ENCODE measurements around the gene ERBB4. TPM values are rescaled to one million over a fixed set of nuclear protein-coding genes. Genes with fewer than 3 reads are reported as not detected.
A peak's percentile ranks its signal among the peaks of the same experiment; 100 is the strongest.

Gene ERBB4
- total RNA-seq, 1 experiment from 2014 or later, result not detected

DNA sequence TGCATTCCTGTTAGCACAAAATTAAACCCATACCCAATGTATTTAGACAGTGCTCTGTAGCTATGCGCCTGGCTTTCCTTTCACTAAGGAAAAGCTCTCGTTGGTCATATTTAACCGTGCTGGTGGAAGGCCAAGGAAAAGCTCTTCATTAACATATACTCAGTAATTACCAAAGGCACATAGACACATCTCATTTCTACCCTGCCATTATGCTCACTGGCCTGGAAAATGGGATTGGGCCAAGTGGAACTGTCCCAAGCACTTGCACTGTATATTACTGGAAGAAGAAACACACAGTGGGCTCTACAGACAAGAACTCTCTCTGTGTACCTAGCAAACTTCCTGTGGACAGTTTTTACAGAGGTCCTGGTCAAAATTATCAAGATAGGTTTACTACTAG lies 274.4 kb downstream of the ERBB4 start:
- H3K27me3 Mint-ChIP-seq (ENCODE audit: insufficient read depth, unreplicated experiment), result peaks cover 79% of the 10 kb centered on the region
- ChIA-PET POLR2A (no interaction called here), CTCF (no interaction called here)
- H3K27ac Mint-ChIP-seq (ENCODE audit: low read depth, unreplicated experiment), result no peak overlapping the region
- no peak for DNase-seq (ENCODE audit: unreplicated experiment)
- no peaks in the 10 kb centered on the region for H3K36me3 Mint-ChIP-seq (ENCODE audit: insufficient read depth, unreplicated experiment)
- no TSS peak for BruUV-seq (replicated peaks)
- intact Hi-C loops (cut with micrococcal nuclease), result no loop called here
- H3K4me3 Mint-ChIP-seq (ENCODE audit: unreplicated experiment), result no peak overlapping the region
- no peaks in the 10 kb centered on the region for H3K9me3 Mint-ChIP-seq (ENCODE audit: unreplicated experiment)
- H3K4me1 Mint-ChIP-seq (ENCODE audit: insufficient read depth, unreplicated experiment), result no peaks in the 10 kb centered on the region
- TF ChIP-seq, protein P1, sequence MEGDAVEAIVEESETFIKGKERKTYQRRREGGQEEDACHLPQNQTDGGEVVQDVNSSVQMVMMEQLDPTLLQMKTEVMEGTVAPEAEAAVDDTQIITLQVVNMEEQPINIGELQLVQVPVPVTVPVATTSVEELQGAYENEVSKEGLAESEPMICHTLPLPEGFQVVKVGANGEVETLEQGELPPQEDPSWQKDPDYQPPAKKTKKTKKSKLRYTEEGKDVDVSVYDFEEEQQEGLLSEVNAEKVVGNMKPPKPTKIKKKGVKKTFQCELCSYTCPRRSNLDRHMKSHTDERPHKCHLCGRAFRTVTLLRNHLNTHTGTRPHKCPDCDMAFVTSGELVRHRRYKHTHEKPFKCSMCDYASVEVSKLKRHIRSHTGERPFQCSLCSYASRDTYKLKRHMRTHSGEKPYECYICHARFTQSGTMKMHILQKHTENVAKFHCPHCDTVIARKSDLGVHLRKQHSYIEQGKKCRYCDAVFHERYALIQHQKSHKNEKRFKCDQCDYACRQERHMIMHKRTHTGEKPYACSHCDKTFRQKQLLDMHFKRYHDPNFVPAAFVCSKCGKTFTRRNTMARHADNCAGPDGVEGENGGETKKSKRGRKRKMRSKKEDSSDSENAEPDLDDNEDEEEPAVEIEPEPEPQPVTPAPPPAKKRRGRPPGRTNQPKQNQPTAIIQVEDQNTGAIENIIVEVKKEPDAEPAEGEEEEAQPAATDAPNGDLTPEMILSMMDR (IDR thresholded peaks at IDR 0.05; ENCODE audit: unreplicated experiment), result no peak

DNA sequence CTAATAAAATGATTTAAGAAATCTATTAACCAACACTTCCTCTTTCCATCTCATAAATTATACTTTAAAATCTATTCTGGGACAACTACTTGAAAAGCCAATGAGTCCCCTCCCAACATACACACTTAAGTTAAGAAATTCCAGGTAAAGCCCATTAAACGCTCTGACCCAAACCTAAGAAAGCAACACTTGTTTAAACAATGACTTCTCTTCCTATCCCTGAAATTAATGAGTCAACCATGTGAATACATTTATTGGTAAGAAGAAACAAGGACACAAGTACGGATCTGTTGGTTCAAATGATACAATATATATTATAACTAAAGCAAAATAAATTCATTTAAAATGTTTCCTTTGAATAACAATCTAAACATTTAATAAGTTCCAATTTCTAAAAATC lies 279.4 kb downstream of the ERBB4 start:
- CTCF ChIA-PET, result interaction anchor here (0.6 kb wide), 1 partner anchor 77 kb away, joined by 3 read pairs; no protein-coding TSS in a partner anchor
- no TSS peak for BruUV-seq (replicated peaks)
- H3K27me3 Mint-ChIP-seq (ENCODE audit: insufficient read depth, unreplicated experiment), result peaks cover 75% of the 10 kb centered on the region

DNA sequence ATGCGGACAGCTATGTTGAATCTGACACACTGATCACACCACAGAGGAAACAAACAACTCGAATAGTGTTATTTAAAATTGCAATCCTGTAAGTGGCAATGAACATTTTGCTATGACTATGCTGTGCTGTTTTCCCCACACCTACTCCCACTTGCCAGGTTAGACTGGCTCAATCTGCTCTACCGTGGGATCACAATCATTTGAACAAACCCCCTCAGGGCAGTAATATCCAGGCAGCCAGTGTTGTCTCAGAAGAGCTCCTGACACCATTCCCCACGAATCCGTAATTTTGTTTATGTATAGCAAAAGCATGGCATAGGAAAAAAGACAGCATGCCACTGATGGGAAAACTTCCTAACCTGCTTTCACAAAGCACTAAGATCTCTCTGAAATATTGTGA lies 284.3 kb downstream of the ERBB4 start:
- POLR2A ChIA-PET, result no interaction called here
- TF ChIP-seq, protein P1 (IDR thresholded peaks at IDR 0.05; ENCODE audit: unreplicated experiment), result no peak
- Mint-ChIP-seq H3K27me3 (ENCODE audit: insufficient read depth, unreplicated experiment) (peaks cover 81% of the 10 kb centered on the region), H3K4me3 (ENCODE audit: unreplicated experiment) (no peak overlapping the region), H3K4me1 (ENCODE audit: insufficient read depth, unreplicated experiment) (no peaks in the 10 kb centered on the region), H3K27ac (ENCODE audit: low read depth, unreplicated experiment) (no peak overlapping the region), H3K36me3 (ENCODE audit: insufficient read depth, unreplicated experiment) (no peaks in the 10 kb centered on the region), H3K9me3 (ENCODE audit: unreplicated experiment) (no peaks in the 10 kb centered on the region)
- CTCF ChIA-PET, result no interaction called here
- no TSS peak for BruUV-seq (replicated peaks)
- DNase-seq (ENCODE audit: unreplicated experiment), result no peak
- intact Hi-C loops (cut with micrococcal nuclease), result no loop called here

More for the DNA sequence above, 279.4 kb downstream of the ERBB4 start:
- intact Hi-C loops (cut with micrococcal nuclease), result no loop called here
- no peak for DNase-seq (ENCODE audit: unreplicated experiment)
- POLR2A ChIA-PET, result no interaction called here
- no peak overlapping the region for H3K27ac Mint-ChIP-seq (ENCODE audit: low read depth, unreplicated experiment)
- no peaks in the 10 kb centered on the region for H3K4me1 Mint-ChIP-seq (ENCODE audit: insufficient read depth, unreplicated experiment)
- TF ChIP-seq, protein P1 (IDR thresholded peaks at IDR 0.05; ENCODE audit: unreplicated experiment), result no peak
- no peaks in the 10 kb centered on the region for H3K9me3 Mint-ChIP-seq (ENCODE audit: unreplicated experiment)
- no peaks in the 10 kb centered on the region for H3K36me3 Mint-ChIP-seq (ENCODE audit: insufficient read depth, unreplicated experiment)
- H3K4me3 Mint-ChIP-seq (ENCODE audit: unreplicated experiment), result no peak overlapping the region

DNA sequence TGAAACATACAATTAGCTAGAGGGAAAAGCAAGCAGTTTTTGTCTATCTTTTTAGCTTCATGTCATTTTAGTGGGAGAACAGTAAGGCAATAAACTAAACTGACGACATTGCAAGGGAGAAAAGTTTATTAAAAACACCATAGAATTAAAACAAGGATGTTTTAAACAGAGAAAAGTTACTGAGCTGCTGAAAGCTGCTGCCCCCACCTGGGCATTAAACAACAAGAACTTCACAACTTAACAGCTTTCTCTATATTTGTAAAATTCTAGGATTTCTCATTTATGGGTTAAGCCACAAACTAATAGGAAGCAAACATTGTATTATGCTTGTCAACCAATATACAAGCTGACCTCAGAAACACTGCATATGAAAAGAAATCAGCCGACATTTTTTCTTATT lies 289.2 kb downstream of the ERBB4 start:
- TF ChIP-seq, protein P1 (IDR thresholded peaks at IDR 0.05; ENCODE audit: unreplicated experiment), result peak; percentile 31
- Mint-ChIP-seq H3K36me3 (ENCODE audit: insufficient read depth, unreplicated experiment) (no peaks in the 10 kb centered on the region), H3K4me1 (ENCODE audit: insufficient read depth, unreplicated experiment) (no peaks in the 10 kb centered on the region), H3K27ac (ENCODE audit: low read depth, unreplicated experiment) (no peak overlapping the region), H3K4me3 (ENCODE audit: unreplicated experiment) (no peak overlapping the region), H3K27me3 (ENCODE audit: insufficient read depth, unreplicated experiment) (peaks cover 74% of the 10 kb centered on the region), H3K9me3 (ENCODE audit: unreplicated experiment) (no peaks in the 10 kb centered on the region)
- POLR2A ChIA-PET, result no interaction called here
- BruUV-seq (replicated peaks), result no TSS peak
- no peak for DNase-seq (ENCODE audit: unreplicated experiment)
- intact Hi-C loops (cut with micrococcal nuclease), result loop anchor here (1.0 kb wide), 1 partner anchor 101 kb away; no protein-coding TSS in a partner anchor
- CTCF ChIA-PET, result interaction anchor here (0.5 to 1.2 kb wide), 8 partner anchors 9 to 505 kb away, joined by 3 to 6 read pairs (median 3); no protein-coding TSS in a partner anchor
